GM12864 (cell line): ENCODE measurements around the gene SLITRK4.

Experiments
- DNase-seq: peaks from one replicate; pipeline ENCODE4 v3.0.0-alpha.2; 2011; ENCODE audit warnings: low read depth
- H3K4me3 ChIP-seq: 2 replicates; pipeline ENCODE4 v1.5.1; 2011; ENCODE audit warnings: mild to moderate bottlenecking, low read depth, low read length, control low read depth
- TF ChIP-seq, protein P1 (sequence below): IDR thresholded peaks from 2 replicates; pipeline ENCODE4 v1.5.1; 2011; ENCODE audit warnings: low read depth, mild to moderate bottlenecking, moderate library complexity, low read length, control low read depth, inconsistent platforms; ENCODE audit errors: missing control alignments

SLITRK4 gene

DNA sequence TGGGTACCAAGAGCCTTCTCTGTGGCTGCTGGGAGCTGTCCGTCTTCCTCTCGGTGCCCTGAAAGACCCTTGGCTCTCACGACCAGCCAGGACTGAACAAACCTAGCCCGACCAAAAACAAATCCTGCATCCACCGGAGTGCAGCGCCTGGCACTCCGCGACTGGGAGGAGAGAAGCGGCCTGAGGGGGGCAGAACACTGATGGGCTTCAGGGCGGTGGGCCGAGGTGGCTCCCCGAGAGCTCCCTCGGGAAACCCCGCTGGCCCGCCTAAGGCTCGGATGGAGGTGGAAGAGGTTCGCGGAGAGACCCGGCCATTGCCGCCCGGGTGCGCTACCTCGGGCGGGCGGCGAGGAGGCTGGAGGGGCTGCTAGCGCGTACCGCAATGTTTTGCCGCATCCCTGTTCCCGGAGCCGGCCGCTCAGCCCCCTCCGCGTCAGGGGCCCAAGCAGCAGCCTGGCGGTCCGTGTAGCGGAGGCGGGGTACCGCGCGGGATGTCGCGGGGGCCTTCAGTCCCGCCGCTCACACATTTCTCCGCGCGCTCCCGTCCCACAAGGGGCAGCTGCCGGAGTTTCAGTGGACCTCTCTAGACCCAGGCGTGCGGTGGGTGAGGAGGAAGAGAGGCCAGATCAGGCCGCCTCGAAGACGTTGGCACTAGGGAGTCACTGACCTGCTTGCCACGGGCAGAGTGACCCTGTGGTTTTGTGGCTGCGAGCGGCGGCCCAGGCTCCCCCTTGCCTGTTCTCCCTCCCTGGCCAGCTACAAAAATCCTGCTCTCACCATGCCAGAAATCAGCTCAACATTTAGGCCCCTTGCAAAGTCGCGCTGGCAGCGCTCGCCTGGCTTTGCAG is 2.2 kb downstream of the SLITRK4 start:
- no peak overlapping the region for H3K4me3 ChIP-seq
- TF ChIP-seq, protein P1, sequence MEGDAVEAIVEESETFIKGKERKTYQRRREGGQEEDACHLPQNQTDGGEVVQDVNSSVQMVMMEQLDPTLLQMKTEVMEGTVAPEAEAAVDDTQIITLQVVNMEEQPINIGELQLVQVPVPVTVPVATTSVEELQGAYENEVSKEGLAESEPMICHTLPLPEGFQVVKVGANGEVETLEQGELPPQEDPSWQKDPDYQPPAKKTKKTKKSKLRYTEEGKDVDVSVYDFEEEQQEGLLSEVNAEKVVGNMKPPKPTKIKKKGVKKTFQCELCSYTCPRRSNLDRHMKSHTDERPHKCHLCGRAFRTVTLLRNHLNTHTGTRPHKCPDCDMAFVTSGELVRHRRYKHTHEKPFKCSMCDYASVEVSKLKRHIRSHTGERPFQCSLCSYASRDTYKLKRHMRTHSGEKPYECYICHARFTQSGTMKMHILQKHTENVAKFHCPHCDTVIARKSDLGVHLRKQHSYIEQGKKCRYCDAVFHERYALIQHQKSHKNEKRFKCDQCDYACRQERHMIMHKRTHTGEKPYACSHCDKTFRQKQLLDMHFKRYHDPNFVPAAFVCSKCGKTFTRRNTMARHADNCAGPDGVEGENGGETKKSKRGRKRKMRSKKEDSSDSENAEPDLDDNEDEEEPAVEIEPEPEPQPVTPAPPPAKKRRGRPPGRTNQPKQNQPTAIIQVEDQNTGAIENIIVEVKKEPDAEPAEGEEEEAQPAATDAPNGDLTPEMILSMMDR: no peak
- DNase-seq: no peak

DNA sequence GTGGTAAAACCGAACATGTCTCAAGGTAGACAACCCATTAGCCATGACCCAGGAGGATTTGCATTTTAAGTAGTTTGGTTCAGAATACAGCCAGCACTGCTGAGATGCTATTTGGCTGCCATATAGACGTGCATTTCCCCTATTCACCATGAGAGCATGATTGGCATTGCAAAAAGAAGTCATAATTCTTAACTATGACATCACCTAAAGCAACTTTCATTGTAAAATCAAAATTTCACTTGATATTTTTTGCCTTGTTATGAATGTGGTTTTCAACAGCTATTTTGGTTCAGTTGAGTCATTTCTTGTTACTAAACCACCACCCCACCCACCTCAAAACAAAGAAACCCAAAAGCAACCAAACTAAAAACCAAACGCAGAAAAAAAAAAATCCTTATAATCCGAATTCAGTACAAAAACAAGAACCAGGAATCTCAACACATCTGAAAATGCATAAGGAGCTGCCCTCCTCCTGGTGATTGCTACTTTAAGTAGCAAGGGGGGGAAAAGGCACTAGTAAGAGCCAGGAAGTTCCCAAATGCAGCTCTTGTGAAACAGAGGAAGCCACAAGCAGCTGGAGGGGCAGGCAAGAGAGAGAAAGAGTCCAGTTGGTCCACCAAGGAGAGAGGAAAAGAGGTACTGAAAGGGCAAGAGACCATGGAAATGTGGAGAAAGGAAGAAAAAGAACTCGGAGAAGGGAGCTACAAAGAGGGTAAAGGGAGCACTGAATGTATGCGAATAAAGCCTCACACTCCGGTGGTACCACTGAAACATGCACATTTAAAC is 3.1 kb downstream of the SLITRK4 start:
- TF ChIP-seq, protein P1: no peak
- no peak overlapping the region for H3K4me3 ChIP-seq
- DNase-seq: no peak

DNA sequence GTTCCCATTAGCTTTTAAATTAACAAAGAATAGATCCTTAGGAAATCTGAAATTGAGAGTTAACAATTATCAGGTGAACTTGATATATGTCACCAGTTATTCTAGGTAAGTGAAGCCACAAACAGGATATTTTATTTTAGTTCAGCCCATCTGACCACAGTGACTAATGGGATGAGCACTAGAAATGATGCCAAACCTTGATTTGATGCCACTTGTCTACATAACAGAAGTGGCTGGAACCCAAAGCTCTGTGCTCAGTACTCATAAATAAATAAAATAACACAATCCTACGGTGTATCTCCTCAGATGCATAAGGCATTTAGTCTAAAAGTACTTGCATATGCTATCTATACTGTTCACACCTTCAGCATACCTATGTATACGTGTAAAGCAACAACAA is 12.2 kb downstream of the SLITRK4 start:
- H3K4me3 ChIP-seq: no peak overlapping the region
- DNase-seq: no peak
- TF ChIP-seq, protein P1: no peak

DNA sequence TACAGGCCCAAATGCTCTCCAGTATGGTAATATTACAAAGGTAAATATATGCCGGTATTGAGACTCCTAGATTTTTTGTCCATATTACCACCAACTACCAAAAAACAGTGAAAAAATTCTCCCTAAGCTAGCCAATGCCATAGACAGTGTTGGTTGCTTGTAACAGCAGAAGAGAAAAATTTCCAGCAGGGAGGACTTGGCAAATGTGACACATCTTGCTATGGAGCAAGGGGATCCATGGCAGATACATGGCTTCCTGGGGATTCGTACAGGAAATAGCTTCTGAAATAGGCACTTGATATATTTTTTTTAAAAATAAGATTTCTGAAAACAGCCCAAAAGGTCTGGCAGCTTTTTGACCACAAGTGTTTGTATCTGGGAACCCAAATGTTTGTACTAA is 14.6 kb downstream of the SLITRK4 start:
- DNase-seq: no peak
- TF ChIP-seq, protein P1: no peak
- no peak overlapping the region for H3K4me3 ChIP-seq

DNA sequence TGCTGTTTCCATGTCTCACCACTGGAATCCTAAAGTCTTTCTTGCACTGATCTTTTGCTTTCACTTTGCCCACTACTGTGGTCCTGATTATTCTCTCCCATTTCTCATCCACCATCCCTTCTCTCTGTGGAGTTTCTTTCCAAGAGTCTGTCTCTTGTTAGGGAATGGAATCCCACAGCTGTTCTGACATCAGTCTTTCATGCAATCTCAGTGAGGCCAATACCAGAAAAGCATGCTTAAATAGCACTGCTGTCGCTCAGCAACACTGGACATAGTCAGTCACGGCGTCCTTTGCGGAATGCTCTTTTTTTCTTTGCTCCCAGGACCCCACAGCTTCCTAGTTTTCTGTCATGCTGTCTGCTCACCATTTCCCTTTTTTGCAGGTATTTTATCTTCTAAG is 20.1 kb downstream of the SLITRK4 start:
- TF ChIP-seq, protein P1: no peak
- H3K4me3 ChIP-seq: no peak overlapping the region
- no peak for DNase-seq

DNA sequence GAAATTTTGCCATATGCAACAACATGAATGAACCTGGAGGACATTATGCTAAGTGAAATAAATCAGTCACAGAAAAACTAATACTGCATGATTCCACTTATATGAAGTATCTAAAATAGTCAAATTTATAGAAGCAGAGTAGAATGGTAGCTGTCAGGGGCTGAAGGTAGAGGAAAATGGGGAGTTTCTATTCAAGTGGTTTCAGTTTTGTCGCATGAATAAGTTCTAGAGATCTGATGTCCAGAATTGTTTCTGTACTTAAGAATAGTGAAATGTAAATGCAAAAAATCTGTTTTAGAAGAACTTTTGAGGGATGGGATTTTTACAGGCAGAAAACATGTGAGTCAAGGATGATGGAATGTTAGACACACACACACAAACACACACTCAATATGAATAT is 34.1 kb downstream of the SLITRK4 start:
- H3K4me3 ChIP-seq: no peak overlapping the region
- TF ChIP-seq, protein P1: no peak
- DNase-seq: no peak
